GM19023 (cell line): Measurements from ENCODE around the gene GREB1.

Experiments used
- ATAC-seq: cut with Tn5 transposase; IDR thresholded peaks from one replicate; pipeline ENCODE4 v1.9.1; 2021; ENCODE audit warnings: mild to moderate bottlenecking, moderate library complexity; ENCODE audit not compliant: unreplicated experiment

GREB1 gene

GRCh38 chr2:11679016-11679415 is 145.2 kb downstream of the GREB1 start:
- no peak for ATAC-seq

- no peak for ATAC-seq
Measured at GRCh38 chr2:11679486-11680181, 145.8 kb downstream of the GREB1 start.

DNA sequence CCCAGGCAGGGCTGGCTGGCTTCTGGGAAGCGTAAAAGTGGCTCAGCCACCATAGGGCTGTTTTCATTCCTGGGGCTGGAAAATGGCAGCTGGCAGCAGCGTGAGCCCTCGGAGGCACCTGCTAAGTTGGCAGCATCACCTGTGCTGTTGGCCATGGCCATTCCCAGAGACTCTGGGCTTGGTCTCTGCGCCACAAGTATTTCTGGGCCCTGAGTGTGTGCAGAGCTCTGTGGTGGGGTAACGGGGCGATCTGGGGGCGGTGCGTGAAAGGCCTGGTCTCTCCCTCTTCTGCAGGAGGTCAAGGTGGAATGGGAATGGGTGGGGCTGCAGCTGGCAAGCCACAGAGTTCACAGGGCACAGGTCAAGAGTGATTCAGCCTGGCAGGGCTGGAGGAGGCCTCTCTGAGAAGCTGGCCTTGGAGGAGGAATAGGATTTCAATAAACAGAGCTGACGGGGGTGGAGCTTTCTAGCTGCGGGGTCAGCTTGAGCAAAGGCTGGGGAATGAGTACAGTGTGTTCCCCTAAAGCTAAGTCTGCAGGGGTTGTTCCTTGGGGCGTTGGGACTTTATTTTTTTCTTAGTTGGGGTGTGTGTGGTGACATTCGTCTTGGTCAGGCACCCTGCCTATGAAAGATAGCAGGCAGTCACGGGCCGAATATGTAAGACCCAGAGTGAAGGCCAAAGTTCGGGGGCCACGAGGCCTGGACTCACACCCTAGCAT is 146.5 kb downstream of the GREB1 start:
- ATAC-seq: no peak

DNA sequence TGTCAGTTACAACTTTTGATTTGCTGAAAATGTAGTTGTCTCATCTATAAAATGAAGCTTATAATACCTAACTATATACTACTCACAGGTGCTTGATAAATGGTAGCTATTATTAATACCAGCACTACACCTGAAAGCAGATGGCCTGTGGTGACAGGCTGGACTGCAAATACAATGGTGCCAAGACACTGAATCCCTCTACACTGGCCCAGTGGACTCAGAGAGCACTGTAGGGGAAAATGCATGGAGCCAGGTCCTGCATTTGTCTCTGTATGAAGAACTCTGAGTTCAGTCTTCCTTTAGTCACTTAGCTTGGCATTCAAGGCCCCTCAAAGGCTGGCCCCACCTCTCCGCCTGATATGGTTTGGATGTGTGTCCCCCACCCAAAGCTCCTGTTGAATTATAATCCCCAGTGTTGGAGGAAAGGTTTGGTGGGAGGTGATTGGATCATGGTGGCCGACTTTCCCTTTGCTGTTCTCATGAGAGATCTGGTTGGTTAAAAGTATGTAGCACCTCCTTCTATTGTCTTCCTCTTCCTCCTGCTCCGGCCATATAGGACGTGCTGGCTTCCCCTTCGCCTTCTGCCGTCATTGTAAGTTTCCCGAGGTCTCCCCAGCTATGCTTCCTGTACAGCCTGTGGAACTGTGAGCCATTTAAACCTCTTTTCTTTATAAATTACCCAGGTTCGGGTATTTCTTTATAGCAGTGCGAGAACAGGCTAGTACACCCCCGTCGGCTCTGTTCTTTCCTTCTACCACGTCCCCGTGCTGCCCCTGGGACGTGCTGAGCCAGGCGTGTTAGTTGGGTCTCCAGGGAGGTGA is 147.3 kb downstream of the GREB1 start:
- ATAC-seq: no peak

- no peak for ATAC-seq
Measured at GRCh38 chr2:11681722-11682589, 148.1 kb downstream of the GREB1 start.

DNA sequence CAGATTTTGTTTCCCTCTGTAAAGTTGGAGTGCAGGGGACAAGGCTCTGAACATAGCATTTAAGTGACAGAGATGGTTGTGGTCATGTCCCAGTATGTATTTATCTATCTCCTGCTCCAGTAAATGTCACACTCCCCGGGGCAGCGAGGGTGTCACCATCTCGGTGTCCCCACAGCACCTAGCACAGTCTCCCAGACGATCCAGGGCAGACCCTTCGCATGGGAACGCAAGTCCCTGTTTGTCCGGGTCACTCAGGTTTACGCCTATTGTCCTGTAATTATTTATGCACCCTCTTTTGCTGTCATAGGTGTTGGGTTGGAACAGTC is 148.7 kb downstream of the GREB1 start:
- ATAC-seq: no peak

- no peak for ATAC-seq
Measured at GRCh38 chr2:11683476-11683875, 149.6 kb downstream of the GREB1 start.

GRCh38 chr2:11683966-11684365 is 150.1 kb downstream of the GREB1 start:
- no peak for ATAC-seq

DNA sequence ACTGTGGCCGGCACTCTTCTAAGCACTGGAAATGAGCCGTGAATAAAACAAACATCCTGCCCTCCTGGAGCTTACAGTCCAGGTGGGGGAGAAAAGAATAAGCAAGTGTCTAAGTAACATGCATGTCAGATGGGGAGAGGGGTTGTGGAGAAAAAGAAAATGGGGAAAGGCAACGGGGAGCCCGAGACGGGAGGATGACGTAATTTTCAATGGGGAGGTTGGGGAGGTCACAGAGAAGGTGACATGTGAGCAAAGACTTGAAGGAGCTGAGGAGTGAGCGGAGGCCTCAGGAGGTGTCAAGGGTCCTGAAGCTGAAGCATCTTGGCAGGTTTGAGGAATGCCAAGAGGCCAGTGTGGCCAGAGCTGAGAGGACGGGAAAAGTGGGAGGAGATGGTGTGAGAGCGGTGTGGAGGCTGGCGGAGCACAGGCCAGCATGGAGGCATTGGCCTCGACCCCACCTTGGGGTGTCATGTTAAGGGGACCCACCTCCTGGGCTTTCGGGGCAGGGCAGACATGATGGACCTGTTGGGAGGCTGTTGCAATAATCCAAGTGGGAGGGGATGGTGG is 151.1 kb downstream of the GREB1 start:
- no peak for ATAC-seq

DNA sequence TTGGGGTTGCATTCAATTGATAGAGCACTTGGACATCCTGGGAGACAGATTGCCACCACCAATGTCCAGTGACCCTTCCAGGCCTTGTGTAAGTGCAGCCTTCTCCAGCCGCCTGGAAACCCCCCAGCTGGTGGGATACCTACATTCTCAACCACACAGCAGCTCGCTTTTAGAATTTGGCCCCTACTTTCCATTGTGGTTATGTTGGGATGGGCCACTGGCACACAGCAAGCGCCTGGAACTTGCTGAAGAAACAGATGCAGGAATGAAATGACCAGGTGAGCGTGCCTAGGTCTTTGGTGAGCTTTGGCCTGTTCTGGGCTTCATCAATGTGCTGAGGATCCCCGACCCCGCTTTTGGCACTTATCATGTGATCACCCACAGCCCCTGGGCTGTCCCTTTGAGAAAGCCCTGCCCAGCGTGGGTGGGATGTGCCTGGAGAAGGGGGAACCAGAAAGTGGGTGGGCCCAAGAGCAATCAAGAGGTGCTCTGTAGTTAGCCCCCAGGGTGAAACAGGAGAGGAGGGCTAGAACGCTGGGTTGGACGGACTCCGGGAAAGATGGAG is 152.1 kb downstream of the GREB1 start:
- ATAC-seq: no peak

GRCh38 chr2:11687736-11688135 is 153.9 kb downstream of the GREB1 start:
- ATAC-seq: no peak

- no peak for ATAC-seq
Measured at GRCh38 chr2:11688222-11689069, 154.6 kb downstream of the GREB1 start.

DNA sequence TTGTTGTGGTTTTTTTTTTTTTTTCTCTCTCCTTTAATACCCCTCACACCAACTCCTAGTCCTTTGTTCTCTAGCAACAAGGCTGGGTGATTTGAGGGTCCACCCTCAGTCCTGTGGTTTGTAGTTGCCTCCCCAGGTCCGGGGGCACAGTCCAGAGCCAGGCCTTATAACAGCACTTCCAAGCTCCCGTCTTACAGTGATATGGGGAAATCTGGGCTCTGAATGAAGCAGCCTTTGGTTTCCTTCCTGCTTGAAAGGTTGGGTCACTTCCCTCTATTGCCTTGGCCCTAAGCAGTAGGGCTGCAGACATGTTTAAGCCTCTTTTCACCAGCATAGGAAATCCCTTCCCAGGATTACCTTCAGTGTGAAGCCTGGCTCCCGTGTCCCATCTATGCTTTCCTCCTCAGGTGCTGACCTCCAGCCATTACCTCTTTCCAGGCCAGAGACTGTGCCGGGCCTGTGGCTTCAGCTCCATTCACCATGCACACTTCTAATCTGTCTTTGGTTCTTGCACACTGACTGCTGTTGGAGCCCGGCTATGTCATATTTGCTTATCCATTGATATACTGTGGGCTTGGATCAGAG is 157.3 kb downstream of the GREB1 start:
- ATAC-seq: no peak
